HT-29 (cell line): Measurements from ENCODE around the gene GJA1. TPM values are rescaled to one million over a fixed set of nuclear protein-coding genes. Genes with fewer than 3 reads are reported as not detected.
"Not testable (repeated sequence)": the region's sequence is repeated elsewhere in the genome, so short reads cannot be mapped to it uniquely, and the experiment has no call there.

Experiments
- DNase-seq: peaks from one replicate; pipeline ENCODE4 v3.0.0-alpha.2; 2015; ENCODE audit warnings: low spot score
- total RNA-seq: library from RNA; depleted of rRNA; stranded (reverse); fragments of >200 nt; shearing (Covaris generic); gene quantifications from 2 replicates; pipeline ENCODE4 v1.2.3, GENCODE V29; 2014; rRNA removed

GJA1 gene
- 0.03 TPM in 1 of 2 replicates, not detected in the other for total RNA-seq

- no peak for DNase-seq
These were observed at the start of gene GJA1 for GRCh38 chr6:121435444-121436069. Gene GJA1, plus strand, starts transcription at chr6:121435646. Its CDS starts 11,202 bp downstream, at chr6:121446848.

- DNase-seq = not testable (repeated sequence)
These were observed 48.9 kb upstream of the GJA1 start for GRCh38 chr6:121386551-121386950.

GRCh38 chr6:121389419-121389818 is 46.0 kb upstream of the GJA1 start:
- no peak for DNase-seq

GRCh38 chr6:121393731-121394505 is 41.5 kb upstream of the GJA1 start:
- no peak for DNase-seq

- DNase-seq = no peak
These were observed 39.7 kb upstream of the GJA1 start for GRCh38 chr6:121395736-121396135.

- not testable (repeated sequence) for DNase-seq
These were observed 38.3 kb upstream of the GJA1 start for GRCh38 chr6:121397188-121397587.

- DNase-seq = no peak
These were observed 37.3 kb upstream of the GJA1 start for GRCh38 chr6:121398127-121398526.

GRCh38 chr6:121399966-121400365 is 35.5 kb upstream of the GJA1 start:
- peak; percentile 13 for DNase-seq

GRCh38 chr6:121403964-121404363 is 31.5 kb upstream of the GJA1 start:
- DNase-seq = no peak

GRCh38 chr6:121405306-121405705 is 30.1 kb upstream of the GJA1 start:
- no peak for DNase-seq

GRCh38 chr6:121408321-121408720 is 27.1 kb upstream of the GJA1 start:
- DNase-seq = no peak

GRCh38 chr6:121413879-121414278 is 21.6 kb upstream of the GJA1 start:
- no peak for DNase-seq

- DNase-seq = no peak
These were observed 17.1 kb upstream of the GJA1 start for GRCh38 chr6:121418346-121418745.

- DNase-seq = no peak
These were observed 8.8 kb upstream of the GJA1 start for GRCh38 chr6:121426686-121427085.

- DNase-seq = no peak
These were observed 6.3 kb upstream of the GJA1 start for GRCh38 chr6:121428872-121429756.

- DNase-seq = peak; percentile 54
These were observed 4.7 kb upstream of the GJA1 start for GRCh38 chr6:121430514-121431460.

- not testable (repeated sequence) for DNase-seq
These were observed 3.7 kb upstream of the GJA1 start for GRCh38 chr6:121431776-121432175.

- no peak for DNase-seq
These were observed 1.2 kb upstream of the GJA1 start for GRCh38 chr6:121434037-121434770.

- DNase-seq = no peak
These were observed 920 bp downstream of the GJA1 start for GRCh38 chr6:121436274-121436857.
